Medulla oblongata (tissue), 1 donor: ENCODE results near the gene TXNDC12.
A peak's percentile ranks its signal among the peaks of the same experiment; 100 is the strongest.
"Not testable (repeated sequence)": the region's sequence is repeated elsewhere in the genome, so short reads cannot be mapped to it uniquely, and the experiment has no call there.

Experiments used
- DNase-seq: peaks from one replicate; pipeline ENCODE4 v3.0.0-alpha.2; 2015; ENCODE audit errors: extremely low spot score

The TXNDC12 gene

GRCh38 chr1:52055066-52055865 is at the start of gene TXNDC12:
TXNDC12 (minus strand) TSS chr1:52055191; CDS start chr1:52055096, 95 bp downstream.
- DNase-seq: peak; percentile 95

DNA sequence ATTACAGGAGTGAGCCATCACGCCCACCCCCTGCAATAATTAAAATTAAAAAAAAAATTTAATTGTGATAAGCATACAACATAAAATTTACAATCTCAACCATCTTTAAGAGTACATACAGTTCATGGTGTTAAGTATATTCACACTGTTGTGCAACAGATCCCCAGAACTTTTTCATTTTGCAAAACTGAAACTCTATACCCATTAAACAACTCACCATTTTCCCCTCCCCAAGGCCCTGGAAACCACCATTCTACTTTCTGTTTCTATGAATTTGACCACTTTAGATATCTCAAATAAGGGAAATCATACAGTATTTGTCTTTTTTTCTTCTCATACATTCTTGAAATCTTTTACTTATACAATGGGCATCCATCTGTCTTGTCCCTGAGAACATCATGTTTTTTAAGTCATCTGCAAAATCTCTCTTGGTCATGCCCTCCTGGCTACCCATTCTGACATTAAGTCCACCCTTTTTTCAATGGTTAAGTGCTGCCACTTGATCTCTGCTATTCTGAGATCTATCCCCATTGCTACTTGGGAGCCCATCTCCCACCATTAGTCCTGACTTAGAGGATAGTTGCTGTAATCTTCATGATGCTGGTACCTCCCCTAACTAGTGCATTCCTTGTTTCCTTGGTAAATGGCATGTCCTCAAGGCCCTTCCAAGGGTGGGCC is 47.5 kb upstream of the TXNDC12 start:
- DNase-seq: no peak

- DNase-seq: no peak
Measured at GRCh38 chr1:52098139-52098871, 43.3 kb upstream of the TXNDC12 start.

GRCh38 chr1:52096216-52096615 is 41.2 kb upstream of the TXNDC12 start:
- no peak for DNase-seq

- DNase-seq: not testable (repeated sequence)
Measured at GRCh38 chr1:52094300-52094699, 39.3 kb upstream of the TXNDC12 start.

DNA sequence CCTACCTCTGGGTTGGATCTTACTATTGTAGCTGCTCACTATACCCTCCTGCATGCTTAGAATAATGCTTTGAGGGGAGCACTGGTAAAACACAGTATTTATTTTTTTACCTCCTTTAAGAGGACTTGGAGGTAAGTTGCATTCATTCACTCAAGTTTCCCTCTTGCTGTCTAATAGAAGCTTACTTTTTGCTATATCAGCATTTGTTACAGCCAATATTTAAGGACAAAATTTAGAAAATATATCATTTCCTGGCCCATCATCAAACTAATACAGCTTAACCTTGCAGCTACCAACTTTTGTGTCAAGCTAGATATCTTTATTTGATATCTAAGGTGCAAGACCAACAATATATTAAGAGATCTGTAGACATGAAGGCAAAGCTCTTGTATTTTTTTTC is 32.9 kb upstream of the TXNDC12 start:
- not testable (repeated sequence) for DNase-seq

- no peak for DNase-seq
Measured at GRCh38 chr1:52080014-52080415, 25.0 kb upstream of the TXNDC12 start.

DNA sequence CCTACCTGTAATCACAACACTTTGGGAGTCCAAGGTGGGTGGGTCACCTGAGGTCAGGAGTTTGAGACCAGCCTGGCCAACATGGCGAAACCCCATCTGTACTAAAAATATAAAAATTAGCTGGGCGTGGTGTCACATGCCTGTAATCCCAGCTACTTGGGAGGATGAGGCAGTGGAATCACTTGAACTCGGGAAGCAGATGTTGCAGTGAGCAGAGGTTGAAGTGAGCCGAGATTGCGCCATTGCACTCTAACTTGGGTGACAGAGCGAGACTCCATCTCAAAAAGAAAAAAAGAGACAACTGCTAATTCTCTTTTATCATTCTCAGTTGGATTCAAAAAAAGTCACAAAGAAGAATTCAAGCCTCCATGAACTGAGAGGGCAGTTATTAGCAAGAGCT is 22.3 kb upstream of the TXNDC12 start:
- DNase-seq: not testable (repeated sequence)

DNA sequence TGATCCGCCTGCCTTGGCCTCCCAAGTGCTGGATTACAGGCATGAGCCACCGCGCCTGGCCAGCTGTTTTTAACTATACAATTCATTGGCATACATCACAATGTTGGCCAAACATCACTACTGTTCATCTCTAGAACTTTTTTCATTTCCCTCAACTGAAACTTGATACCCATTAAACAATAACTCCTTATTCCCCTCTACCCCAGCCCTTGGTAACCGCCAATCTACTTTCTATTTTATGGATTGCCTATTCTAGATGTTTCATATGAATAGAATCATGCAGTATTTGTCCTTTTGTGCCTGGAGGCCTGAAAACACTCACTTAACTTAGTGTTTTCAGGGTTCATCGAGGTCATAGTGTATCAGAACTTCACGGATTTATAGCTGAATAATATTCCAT is 17.3 kb upstream of the TXNDC12 start:
- no peak for DNase-seq

GRCh38 chr1:52070704-52071103 is 15.7 kb upstream of the TXNDC12 start:
- no peak for DNase-seq

- no peak for DNase-seq
Measured at GRCh38 chr1:52063192-52063591, 8.2 kb upstream of the TXNDC12 start.

DNA sequence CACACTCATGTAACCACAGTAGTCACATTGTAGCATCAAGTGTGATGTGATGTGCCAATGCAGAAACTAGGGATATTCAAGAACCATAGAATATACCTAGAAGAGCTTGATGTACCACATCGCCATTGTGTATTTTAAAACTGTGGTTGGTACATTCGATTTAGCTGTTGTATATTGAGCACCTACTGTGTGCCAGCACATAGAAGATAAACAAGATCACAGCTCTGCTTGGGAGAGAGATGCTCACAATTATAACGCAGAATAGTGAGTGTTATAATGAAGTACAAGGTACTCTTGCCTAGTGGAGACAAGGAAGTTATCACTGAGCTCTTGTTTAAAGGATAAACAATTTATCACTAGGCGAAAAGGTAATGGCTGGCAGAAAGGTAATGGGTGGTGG is 5.8 kb upstream of the TXNDC12 start:
- DNase-seq: no peak

- no peak for DNase-seq
Measured at GRCh38 chr1:52059888-52060287, 4.9 kb upstream of the TXNDC12 start.

- no peak for DNase-seq
Measured at GRCh38 chr1:52059321-52059720, 4.3 kb upstream of the TXNDC12 start.

DNA sequence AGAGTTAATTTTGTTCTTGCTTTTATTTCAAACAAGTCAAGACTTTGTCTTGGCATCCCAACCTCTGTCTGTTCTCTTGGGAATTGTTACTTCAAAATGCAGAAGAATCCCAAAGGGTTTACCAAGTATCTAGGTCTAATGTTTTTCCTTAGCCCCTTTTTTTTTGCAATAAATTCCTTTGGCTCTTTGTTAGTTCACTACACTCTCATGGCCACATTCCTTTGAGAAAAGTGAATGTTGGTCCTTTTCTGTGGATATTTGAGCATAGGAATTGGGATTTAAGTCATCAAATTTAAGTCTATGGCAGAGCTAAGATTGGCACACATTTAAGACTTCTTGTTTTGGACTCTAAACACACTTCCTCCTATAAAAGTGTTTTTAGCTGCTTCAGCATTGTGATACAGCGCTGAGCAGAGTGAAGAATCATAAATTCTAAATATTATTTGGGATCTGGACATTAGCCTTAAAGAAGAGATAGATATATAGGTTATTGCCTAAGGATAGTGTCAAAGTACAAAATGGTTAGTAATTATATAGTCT is 3.0 kb upstream of the TXNDC12 start:
- DNase-seq: peak; percentile 12

- peak; percentile 9 for DNase-seq
Measured at GRCh38 chr1:52057255-52057654, 2.3 kb upstream of the TXNDC12 start.

- DNase-seq: no peak
Measured at GRCh38 chr1:52056937-52057231, 1.9 kb upstream of the TXNDC12 start.

- peak; percentile 97 for DNase-seq
Measured at GRCh38 chr1:52056163-52056936, 1.4 kb upstream of the TXNDC12 start, which contains the start of gene BTF3L4. BTF3L4 (plus strand) TSS chr1:52056295; CDS start chr1:52059848, 3,553 bp downstream.

DNA sequence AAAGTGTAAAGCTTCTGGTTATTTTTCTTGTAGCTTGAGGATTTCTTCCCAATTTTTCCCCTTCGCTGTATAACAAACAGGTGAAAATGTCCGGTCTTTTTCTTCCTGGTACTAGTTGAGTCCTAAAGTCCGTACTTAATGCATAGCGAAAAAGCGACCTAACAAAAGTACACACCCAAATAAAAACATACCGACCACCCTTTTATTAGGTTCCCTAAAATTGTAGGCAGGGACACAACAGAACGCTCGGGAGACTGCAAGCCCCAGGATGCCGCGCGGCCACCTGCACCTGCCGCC is 823 bp upstream of the TXNDC12 start:
- no peak for DNase-seq

GRCh38 chr1:52054496-52055065 is 410 bp downstream of the TXNDC12 start:
- DNase-seq: no peak

- no peak for DNase-seq
Measured at GRCh38 chr1:52053862-52054261, 1.1 kb downstream of the TXNDC12 start.
